ENCODE data around the gene PRR23E.

Gene PRR23E

DNA sequence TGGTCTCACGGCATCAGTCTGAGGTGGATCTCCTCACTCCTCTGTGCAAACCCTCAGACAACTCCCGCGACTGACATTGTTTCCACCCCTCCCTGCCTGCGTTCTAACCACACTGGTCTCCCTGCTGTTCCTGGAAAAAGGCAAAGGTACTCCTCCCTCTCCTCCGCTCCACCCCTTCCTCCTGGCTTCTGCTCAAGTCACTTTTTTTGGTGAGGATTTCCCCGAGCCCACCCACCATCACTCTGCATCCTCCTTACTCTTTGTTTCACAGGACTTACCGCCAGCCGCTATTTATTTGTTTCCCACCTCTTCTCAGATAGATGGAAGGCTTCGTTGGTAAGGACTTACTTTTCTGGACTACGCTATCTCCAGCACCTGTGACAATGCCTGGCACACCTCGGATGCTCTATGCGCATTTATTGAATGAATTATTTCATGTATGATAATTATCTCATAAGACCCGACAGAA is 25.6 kb downstream of the PRR23E start:
- Histone ChIP-seq H3K27me3 (ENCODE audit: insufficient read depth, low read depth, severe bottlenecking) (no peaks in the 10 kb centered on the region), H3K4me3 (ENCODE audit: low read depth, low read length) (no peak overlapping the region), H3K27ac (no peak overlapping the region), H3K36me3 (no peaks in the 10 kb centered on the region), H3K9me3 (ENCODE audit: severe bottlenecking) (no peaks in the 10 kb centered on the region)
- TF ChIP-seq CTCF (IDR thresholded peaks at IDR 0.05; ENCODE audit: low read depth, low read length), result no peak
- DNase-seq, result no peak

- TF ChIP-seq CTCF (IDR thresholded peaks at IDR 0.05; ENCODE audit: low read depth, low read length), result no peak
- no peaks in the 10 kb centered on the region for H3K27me3 ChIP-seq (ENCODE audit: insufficient read depth, low read depth, severe bottlenecking)
- H3K36me3 ChIP-seq, result no peaks in the 10 kb centered on the region
- no peak overlapping the region for H3K27ac ChIP-seq
- no peak overlapping the region for H3K4me3 ChIP-seq (ENCODE audit: low read depth, low read length)
- no peak for DNase-seq
- H3K9me3 ChIP-seq (ENCODE audit: severe bottlenecking), result no peaks in the 10 kb centered on the region
Observed at GRCh38 chr3:127220497-127220896, 27.6 kb downstream of the PRR23E start.

DNA sequence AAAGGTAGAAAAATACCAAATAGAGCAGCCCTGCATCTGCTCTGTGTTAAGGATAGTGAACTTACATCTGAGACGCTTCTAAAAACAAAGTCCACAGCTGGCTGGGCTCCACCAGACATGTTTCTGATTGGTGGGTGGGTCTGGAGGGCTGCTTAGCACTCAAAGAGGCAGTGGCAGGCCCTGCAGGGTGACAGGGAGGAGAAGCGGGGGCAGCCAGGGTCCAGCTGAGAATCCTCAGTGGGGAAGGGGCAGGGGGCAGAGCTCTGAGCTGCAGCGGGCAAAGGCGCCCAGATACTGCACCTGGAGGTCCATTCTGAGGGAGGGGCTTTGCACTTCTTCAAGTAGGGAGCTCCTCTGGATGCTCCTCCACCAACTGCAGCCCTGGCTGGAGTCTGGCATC is 28.1 kb downstream of the PRR23E start:
- no peak for DNase-seq
- Histone ChIP-seq H3K36me3 (no peaks in the 10 kb centered on the region), H3K9me3 (ENCODE audit: severe bottlenecking) (no peaks in the 10 kb centered on the region), H3K27me3 (ENCODE audit: insufficient read depth, low read depth, severe bottlenecking) (no peaks in the 10 kb centered on the region), H3K4me3 (ENCODE audit: low read depth, low read length) (no peak overlapping the region), H3K27ac (no peak overlapping the region)
- no peak for TF ChIP-seq CTCF (IDR thresholded peaks at IDR 0.05; ENCODE audit: low read depth, low read length)

DNA sequence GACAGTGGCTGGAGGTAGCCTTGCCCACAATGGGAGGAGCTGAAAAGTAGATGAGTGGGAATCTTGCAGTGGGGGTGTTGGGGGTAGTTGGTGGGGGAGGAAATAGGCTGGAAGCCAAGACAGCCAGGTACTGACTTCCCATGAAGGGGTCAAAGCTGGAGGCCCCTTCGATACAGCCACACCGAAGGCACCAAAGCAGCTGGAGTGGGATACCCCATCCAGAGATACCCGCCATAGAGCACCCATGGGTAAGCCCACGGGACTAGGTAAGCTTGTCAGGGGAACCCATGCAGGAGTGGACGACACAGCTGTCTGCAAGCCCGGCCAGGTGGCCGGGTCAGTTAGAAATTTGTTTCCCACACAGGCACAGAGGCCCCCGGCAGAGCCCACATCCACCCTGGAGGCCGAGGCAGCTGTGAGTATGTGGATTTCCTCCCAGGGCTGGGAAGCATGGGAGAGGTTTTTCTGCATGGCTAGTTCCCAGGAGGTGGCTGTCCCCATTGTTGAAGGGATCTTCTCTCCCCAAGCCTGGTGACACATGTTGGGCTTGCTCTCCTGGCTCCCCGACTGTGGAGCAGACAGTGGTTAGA is 28.6 kb downstream of the PRR23E start:
- Histone ChIP-seq H3K36me3 (no peaks in the 10 kb centered on the region), H3K9me3 (ENCODE audit: severe bottlenecking) (no peaks in the 10 kb centered on the region), H3K27ac (no peak overlapping the region), H3K4me3 (ENCODE audit: low read depth, low read length) (no peak overlapping the region), H3K27me3 (ENCODE audit: insufficient read depth, low read depth, severe bottlenecking) (no peaks in the 10 kb centered on the region)
- DNase-seq, result no peak
- TF ChIP-seq CTCF (IDR thresholded peaks at IDR 0.05; ENCODE audit: low read depth, low read length), result no peak

DNA sequence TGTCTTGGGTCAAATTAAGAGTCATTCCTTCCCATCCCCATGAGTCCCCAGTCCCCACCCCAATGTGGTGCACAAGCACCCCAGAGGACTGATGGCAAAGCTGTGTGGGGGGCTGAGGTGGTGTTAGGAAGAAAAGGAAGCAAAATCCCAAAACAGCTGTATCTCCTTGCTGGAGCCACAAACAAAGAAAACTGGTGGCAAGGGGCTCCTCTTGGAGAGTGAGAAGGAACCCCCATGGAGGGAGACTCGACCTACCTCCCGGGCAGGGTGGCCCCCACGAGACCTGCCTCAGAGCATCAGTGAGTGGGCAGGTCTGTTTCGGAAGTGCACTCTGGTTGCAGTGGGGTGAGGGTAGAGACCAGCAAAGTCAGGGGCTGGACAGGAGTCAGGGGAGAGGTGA is 29.2 kb downstream of the PRR23E start:
- Histone ChIP-seq H3K4me3 (ENCODE audit: low read depth, low read length) (no peak overlapping the region), H3K27me3 (ENCODE audit: insufficient read depth, low read depth, severe bottlenecking) (no peaks in the 10 kb centered on the region), H3K36me3 (no peaks in the 10 kb centered on the region), H3K9me3 (ENCODE audit: severe bottlenecking) (no peaks in the 10 kb centered on the region), H3K27ac (no peak overlapping the region)
- no peak for TF ChIP-seq CTCF (IDR thresholded peaks at IDR 0.05; ENCODE audit: low read depth, low read length)
- no peak for DNase-seq

DNA sequence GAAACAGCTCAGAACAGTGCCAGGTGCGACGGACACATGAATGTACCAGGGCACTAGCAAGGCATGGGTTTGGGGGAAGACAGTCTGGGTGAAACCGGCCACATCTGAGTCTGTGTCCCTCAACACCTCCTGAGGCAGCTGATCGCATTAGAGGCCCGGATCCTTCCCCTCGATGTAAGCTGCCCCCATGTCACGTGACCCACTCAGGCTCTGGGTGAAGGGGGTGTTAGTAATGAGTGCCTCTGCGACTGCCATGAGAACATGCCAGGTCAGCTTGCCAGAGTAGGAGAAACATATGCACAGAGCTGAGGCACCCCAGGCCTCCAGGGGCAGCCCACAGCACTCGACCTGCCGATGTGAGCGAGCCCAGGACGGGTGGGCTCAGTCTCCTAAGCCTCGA is 29.7 kb downstream of the PRR23E start:
- no peak for TF ChIP-seq CTCF (IDR thresholded peaks at IDR 0.05; ENCODE audit: low read depth, low read length)
- no peak overlapping the region for H3K4me3 ChIP-seq (ENCODE audit: low read depth, low read length)
- peak; percentile 44 for DNase-seq
- no peaks in the 10 kb centered on the region for H3K27me3 ChIP-seq (ENCODE audit: insufficient read depth, low read depth, severe bottlenecking)
- H3K36me3 ChIP-seq, result no peaks in the 10 kb centered on the region
- H3K27ac ChIP-seq, result no peak overlapping the region
- no peaks in the 10 kb centered on the region for H3K9me3 ChIP-seq (ENCODE audit: severe bottlenecking)
